ENCODE results near the gene NXPE3. TPM values are rescaled to one million over a fixed set of nuclear protein-coding genes. Genes with fewer than 3 reads are reported as not detected.

The NXPE3 gene
- total RNA-seq, 1 donor from 2014 or later = 42.0 TPM

- no peak for DNase-seq (ENCODE audit: missing footprints)
- intact Hi-C loops (cut with DNase I) = no loop called here
- no peak for ATAC-seq
Observed at GRCh38 chr3:101823525-101823924, 44.5 kb downstream of the NXPE3 start.

- no peak for DNase-seq (ENCODE audit: missing footprints)
- no peak for ATAC-seq
- intact Hi-C loops (cut with DNase I) = no loop called here
Observed at GRCh38 chr3:101824702-101825101, 45.7 kb downstream of the NXPE3 start.

DNA sequence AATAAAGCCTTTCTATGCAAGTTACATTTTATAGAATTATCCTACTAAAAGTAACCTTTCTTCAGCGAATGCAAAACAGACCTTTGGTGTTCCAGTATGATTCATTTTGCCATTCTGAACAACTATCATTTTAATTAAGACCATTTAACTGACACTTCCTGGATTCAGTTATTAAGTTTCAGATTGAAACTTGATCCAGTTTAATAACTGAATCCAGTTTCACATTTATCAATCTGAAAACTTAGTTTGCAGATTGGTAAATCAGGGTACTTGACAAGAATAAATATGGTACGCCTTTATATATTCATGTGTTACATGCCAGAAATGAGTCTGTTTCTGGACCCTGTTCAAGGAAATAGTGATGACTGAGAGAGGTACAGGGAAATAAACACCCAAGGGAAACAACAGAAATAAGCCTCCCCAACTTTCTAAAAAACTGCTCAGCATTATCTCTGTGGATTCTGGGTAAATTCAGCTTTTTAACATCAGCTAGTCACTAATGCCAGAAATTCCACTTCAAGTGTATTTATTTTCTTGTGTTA is 47.0 kb downstream of the NXPE3 start:
- intact Hi-C loops (cut with DNase I) = loop anchor here (2.0 kb wide), 1 partner anchor 23 kb away; the partner anchor contains the start of gene NFKBIZ
- ATAC-seq = no peak
- DNase-seq (ENCODE audit: missing footprints) = no peak

- intact Hi-C loops (cut with DNase I) = loop anchor here (2.0 kb wide), 1 partner anchor 21 kb away; the partner anchor contains the start of gene NFKBIZ
- peak; percentile 84 for DNase-seq (ENCODE audit: missing footprints)
Observed at GRCh38 chr3:101827211-101828174, 48.5 kb downstream of the NXPE3 start.

GRCh38 chr3:101828276-101828675 is 49.3 kb downstream of the NXPE3 start:
- no peak for DNase-seq (ENCODE audit: missing footprints)
- no peak for ATAC-seq
- intact Hi-C loops (cut with DNase I) = no loop called here

More at GRCh38 chr3:101827211-101828174, 48.5 kb downstream of the NXPE3 start:
- ATAC-seq = peak; percentile 82

GRCh38 chr3:101828691-101829436 is 49.9 kb downstream of the NXPE3 start:
- ATAC-seq = peak; percentile 96
- peak; percentile 70 for DNase-seq (ENCODE audit: missing footprints)
- intact Hi-C loops (cut with DNase I) = no loop called here

GRCh38 chr3:101829437-101829830 is 50.4 kb downstream of the NXPE3 start:
- intact Hi-C loops (cut with DNase I) = no loop called here
- no peak for DNase-seq (ENCODE audit: missing footprints)
- no peak for ATAC-seq

DNA sequence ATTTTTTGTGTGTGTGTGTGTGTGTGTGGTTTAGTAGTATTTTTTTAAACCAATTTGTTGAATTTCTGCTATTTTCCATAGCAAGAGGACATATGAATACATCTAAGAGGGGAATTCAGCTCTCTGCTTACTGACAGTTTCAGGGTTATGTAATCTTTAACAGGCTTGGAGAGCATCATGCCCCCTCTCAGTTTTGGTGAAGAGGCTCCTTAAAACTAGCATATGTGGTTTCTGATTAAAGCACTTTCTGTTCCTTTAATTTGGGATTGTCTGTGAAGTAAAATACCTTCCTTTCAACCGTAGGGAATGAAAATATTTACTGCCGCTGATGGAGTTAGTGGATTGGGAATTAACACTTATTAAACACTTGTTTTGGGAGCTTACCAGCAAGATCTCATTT is 50.9 kb downstream of the NXPE3 start:
- DNase-seq (ENCODE audit: missing footprints) (no peak), ATAC-seq (no peak)
- intact Hi-C loops (cut with DNase I) = no loop called here

DNA sequence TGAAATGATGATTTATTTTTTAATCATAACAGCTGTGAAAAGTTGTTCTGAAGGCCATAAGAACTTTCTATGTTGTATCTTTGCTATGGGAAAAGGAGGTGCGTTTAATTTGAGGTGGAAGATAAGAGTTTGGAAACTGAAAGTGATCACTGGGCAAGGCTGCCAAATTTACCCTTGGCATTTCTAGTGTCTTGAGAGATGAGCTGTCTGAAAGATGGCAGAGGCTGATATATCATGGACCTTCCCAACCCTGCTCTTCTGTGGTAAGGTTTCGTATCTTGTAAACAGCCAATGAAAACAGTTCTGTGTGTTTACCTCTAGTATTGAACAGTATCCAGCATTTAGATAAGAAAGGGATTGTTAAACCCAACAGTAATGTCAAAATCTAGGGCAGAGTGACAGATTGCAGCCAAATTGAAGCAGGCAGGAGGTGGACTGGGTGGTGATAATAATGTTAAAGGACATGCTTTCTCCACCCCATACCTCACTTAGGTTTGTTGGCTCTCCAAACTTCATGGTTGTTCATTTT is 54.5 kb downstream of the NXPE3 start:
- intact Hi-C loops (cut with DNase I) = no loop called here
- ATAC-seq (no peak), DNase-seq (ENCODE audit: missing footprints) (no peak)

GRCh38 chr3:101835676-101836075 is 56.7 kb downstream of the NXPE3 start:
- intact Hi-C loops (cut with DNase I) = no loop called here
- ATAC-seq = no peak
- DNase-seq (ENCODE audit: missing footprints) = no peak

DNA sequence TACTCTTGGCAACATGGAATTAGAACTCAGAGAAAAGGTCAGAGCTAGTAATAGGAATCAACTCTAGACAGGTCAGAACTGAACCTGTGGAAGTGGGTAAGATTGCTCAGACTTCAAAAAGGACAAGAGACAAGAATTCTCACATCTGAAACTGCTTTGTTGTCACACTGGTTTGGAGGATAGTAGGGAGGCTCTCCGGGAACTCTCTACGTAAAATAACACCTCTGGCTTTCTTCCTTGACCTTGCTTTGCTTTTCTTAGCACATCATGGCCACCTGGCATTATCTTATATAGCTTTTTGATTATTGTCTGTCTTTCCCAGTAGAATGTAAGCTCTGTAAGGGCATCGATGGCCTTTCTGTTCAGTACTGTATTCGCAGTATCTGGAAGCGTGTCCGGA is 57.1 kb downstream of the NXPE3 start:
- ATAC-seq (no peak), DNase-seq (ENCODE audit: missing footprints) (no peak)
- intact Hi-C loops (cut with DNase I) = no loop called here

GRCh38 chr3:101836652-101837598 is 57.9 kb downstream of the NXPE3 start:
- no peak for DNase-seq (ENCODE audit: missing footprints)
- intact Hi-C loops (cut with DNase I) = no loop called here
- ATAC-seq = no peak

DNA sequence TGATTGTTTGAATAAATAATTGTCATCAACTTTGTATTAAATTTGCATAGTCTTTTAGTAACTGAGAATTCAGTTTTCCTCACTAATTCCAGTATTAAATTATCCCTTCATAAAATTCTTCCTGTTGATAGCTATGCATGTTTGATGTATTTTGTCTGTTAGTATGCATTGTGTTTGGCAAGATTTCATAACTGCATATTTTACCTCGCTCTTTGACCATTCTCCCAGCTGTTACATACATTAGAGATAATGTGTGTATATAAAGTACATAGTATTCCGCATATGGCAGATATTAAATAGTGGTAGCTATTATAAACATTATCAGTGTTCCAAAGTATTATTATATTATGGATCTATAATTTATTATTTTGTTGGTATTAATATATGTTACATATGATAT is 59.7 kb downstream of the NXPE3 start:
- DNase-seq (ENCODE audit: missing footprints) = no peak
- intact Hi-C loops (cut with DNase I) = no loop called here
- ATAC-seq = no peak

GRCh38 chr3:101840066-101840465 is 61.1 kb downstream of the NXPE3 start:
- DNase-seq (ENCODE audit: missing footprints) (no peak), ATAC-seq (no peak)
- intact Hi-C loops (cut with DNase I) = no loop called here

DNA sequence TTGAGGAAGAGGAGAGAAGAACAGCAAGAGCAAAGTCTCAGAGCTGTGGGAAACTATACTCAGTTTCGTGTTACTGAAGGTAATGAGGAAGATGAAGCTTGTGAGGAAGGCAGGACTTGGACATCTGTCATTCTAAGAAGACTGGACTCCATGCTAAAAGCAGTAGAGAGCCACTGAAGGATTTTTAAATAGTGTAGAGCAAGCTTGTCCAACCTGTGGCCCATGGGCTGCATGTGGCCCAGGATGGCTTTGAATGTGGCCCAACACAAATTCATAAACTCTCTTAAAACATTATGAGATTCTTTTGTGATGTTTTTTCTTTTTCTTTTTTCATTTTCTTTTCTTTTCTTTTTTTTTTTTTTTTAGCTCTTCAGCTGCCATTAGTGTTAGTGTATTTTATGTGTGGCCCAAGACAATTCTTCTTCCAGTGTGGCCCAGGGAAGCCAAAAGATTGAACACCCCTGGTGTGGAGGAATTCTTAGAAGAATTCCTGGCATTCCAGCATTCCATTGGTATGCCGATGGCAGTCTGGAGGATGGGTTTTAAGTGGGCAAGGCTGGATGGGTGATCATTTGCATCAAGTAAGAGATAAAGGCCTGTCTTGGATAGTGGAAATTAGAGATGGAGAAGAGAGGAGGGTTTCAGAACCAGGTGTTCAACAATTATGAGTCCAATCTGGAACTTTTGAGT is 63.4 kb downstream of the NXPE3 start:
- intact Hi-C loops (cut with DNase I) = no loop called here
- ATAC-seq = no peak
- no peak for DNase-seq (ENCODE audit: missing footprints)

- ATAC-seq (no peak), DNase-seq (ENCODE audit: missing footprints) (no peak)
- intact Hi-C loops (cut with DNase I) = no loop called here
Observed at GRCh38 chr3:101842935-101843330, 63.9 kb downstream of the NXPE3 start.

DNA sequence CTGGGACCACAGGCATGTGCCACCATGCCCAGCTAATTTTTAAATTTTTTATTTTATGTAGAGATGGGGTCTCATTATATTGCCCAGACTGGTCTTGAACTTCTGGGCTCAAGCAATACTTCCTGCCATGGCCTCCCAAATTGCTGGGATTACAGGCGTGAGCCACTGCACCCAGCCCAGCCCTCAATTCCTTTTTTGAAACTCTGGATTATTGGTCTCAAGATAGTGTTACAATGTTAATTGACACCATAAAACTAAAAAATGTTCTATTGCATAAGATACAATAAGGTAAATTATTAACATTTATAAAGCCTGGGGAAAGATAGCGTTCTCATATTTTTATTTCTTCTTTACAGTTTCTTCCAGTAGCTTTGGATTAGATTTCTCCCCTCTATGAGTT is 66.4 kb downstream of the NXPE3 start:
- ATAC-seq (no peak), DNase-seq (ENCODE audit: missing footprints) (no peak)
- intact Hi-C loops (cut with DNase I) = loop anchor here (5.0 kb wide), 2 partner anchors 33 to 337 kb away; no protein-coding TSS in a partner anchor

- intact Hi-C loops (cut with DNase I) = loop anchor here (5.0 kb wide), 2 partner anchors 34 to 336 kb away; no protein-coding TSS in a partner anchor
- no peak for DNase-seq (ENCODE audit: missing footprints)
- ATAC-seq = no peak
Observed at GRCh38 chr3:101846709-101847108, 67.7 kb downstream of the NXPE3 start.

Data from Right ventricle myocardium inferior (tissue), 1 donor.